ENCODE results near the gene DNAJB2. TPM values are rescaled to one million over a fixed set of nuclear protein-coding genes. Genes with fewer than 3 reads are reported as not detected.

DNAJB2 gene
- total and polyA plus RNA-seq, 4 donors = 7.4 to 71.8 (median 27.0) TPM

- H3K4me1 ChIP-seq (ENCODE audit: control insufficient read depth in 4 of 4, insufficient read depth in 4 of 4, low read length in 3 of 4) = peaks cover 7 to 43% (median 34%) of the 10 kb centered on the region in 4 donors
- H3K27me3 ChIP-seq (ENCODE audit: control insufficient read depth in 4 of 4, insufficient read depth in 4 of 4, low read length in 3 of 4) = no peaks in the 10 kb centered on the region
- TF ChIP-seq GABPA (IDR thresholded peaks at IDR 0.05 in 1 of 2, conservative IDR thresholded peaks at IDR 0.05 in 1 of 2) = peak in 1 of 2 donors; percentile 14
- peak; percentile 71 for TF ChIP-seq SP1 (IDR thresholded peaks at IDR 0.05)
- TF ChIP-seq YY1 (IDR thresholded peaks at IDR 0.05) = peak; percentile 39
- TF ChIP-seq NR2F2 (IDR thresholded peaks at IDR 0.05) = no peak
- TF ChIP-seq FOXA2 (IDR thresholded peaks at IDR 0.05) = no peak
- TF ChIP-seq EGR1 (IDR thresholded peaks at IDR 0.05; ENCODE audit: low read depth in 2 of 2) = no peak
- no peak for TF ChIP-seq TAF1 (conservative IDR thresholded peaks at IDR 0.05)
- TF ChIP-seq ATF3 (IDR thresholded peaks at IDR 0.05) = no peak
- TF ChIP-seq HNF4G (IDR thresholded peaks at IDR 0.05) = peak; percentile 20
- peak in 1 of 2 donors; percentile 15 for TF ChIP-seq RXRA (IDR thresholded peaks at IDR 0.05)
- TF ChIP-seq FOXA1 (IDR thresholded peaks at IDR 0.05) = no peak
- TF ChIP-seq HNF4A (conservative IDR thresholded peaks at IDR 0.05) = peak; percentile 72 to 80
- no peak for TF ChIP-seq ZBTB33 (IDR thresholded peaks at IDR 0.05)
- TF ChIP-seq MAX (IDR thresholded peaks at IDR 0.05) = no peak
- no peak for TF ChIP-seq CTCF (IDR thresholded peaks at IDR 0.05; ENCODE audit: low read depth, low read length, missing input control)
- no peak for TF ChIP-seq JUND (IDR thresholded peaks at IDR 0.05)
- TF ChIP-seq REST (IDR thresholded peaks at IDR 0.05) = no peak
- TF ChIP-seq RAD21 (IDR thresholded peaks at IDR 0.05) = peak in 1 of 2 donors; percentile 24
- peaks cover 0 to 10% (median 4%) of the 10 kb centered on the region in 4 donors for H3K36me3 ChIP-seq (ENCODE audit: control insufficient read depth in 4 of 4, insufficient read depth in 3 of 4, low read depth in 1 of 4, low read length in 3 of 4)
- H3K4me3 ChIP-seq (ENCODE audit: low read depth in 1 of 3, low read length in 3 of 3) = peak overlapping the region in 2 of 3 donors; percentile 10 to 28
- no peaks in the 10 kb centered on the region for H3K9me3 ChIP-seq (ENCODE audit: control insufficient read depth in 4 of 4, low read length in 3 of 4)
- H3K27ac ChIP-seq (ENCODE audit: low read depth in 1 of 2, low read length in 2 of 2) = peak overlapping the region; percentile 61 to 67
- DNase-seq (ENCODE audit: low spot score) = no peak
- peak overlapping the region in 1 of 2 donors; percentile 68 for H3K9ac ChIP-seq (ENCODE audit: low read depth in 1 of 2, low read length in 2 of 2)
- 20% methylated on average over 28 of the region's 28 CpGs for WGBS
These were observed 35.8 kb upstream of the DNAJB2 start for GRCh38 chr2:219243291-219243761.
